Effector memory CD4-positive, alpha-beta T cell (primary cell): ENCODE data around the gene PAM.

Experiments
- DNase-seq, 3 donors: peaks; one replicate each; pipeline ENCODE4 v3.0.0-alpha.2; 2020
- H3K27ac ChIP-seq: 2 replicates; pipeline ENCODE4 v1.7.0; 2013; ENCODE audit warnings: mild to moderate bottlenecking, low read length, moderate library complexity; ENCODE audit not compliant: insufficient read depth, poor library complexity, severe bottlenecking
- H3K27me3 ChIP-seq: replicated peaks from 2 replicates; pipeline ENCODE4 v1.7.0; 2013; ENCODE audit warnings: mild to moderate bottlenecking, low read length; ENCODE audit not compliant: insufficient read depth, control insufficient read depth, poor library complexity, severe bottlenecking
- H3K36me3 ChIP-seq: 2 replicates; pipeline ENCODE4 v1.7.0; 2013; ENCODE audit warnings: mild to moderate bottlenecking, low read length, moderate library complexity; ENCODE audit not compliant: control insufficient read depth, insufficient read depth
- H3K4me1 ChIP-seq: 2 replicates; pipeline ENCODE4 v1.7.0; 2013; ENCODE audit warnings: low read length, mild to moderate bottlenecking; ENCODE audit not compliant: control insufficient read depth, insufficient read depth, poor library complexity, severe bottlenecking
- H3K4me3 ChIP-seq: 2 replicates; pipeline ENCODE4 v1.7.0; 2013; ENCODE audit warnings: low read length, low read depth, mild to moderate bottlenecking; ENCODE audit not compliant: insufficient read depth, poor library complexity, severe bottlenecking
- H3K9me3 ChIP-seq: 2 replicates; pipeline ENCODE4 v1.7.0; 2013; ENCODE audit warnings: mild to moderate bottlenecking, low read length, moderate library complexity; ENCODE audit not compliant: control insufficient read depth

Gene PAM

GRCh38 chr5:102801371-102801770 is 46.3 kb downstream of the PAM start:
- H3K4me3 ChIP-seq, result no peak overlapping the region
- peaks cover 5% of the 10 kb centered on the region for H3K4me1 ChIP-seq
- H3K9me3 ChIP-seq, result no peaks in the 10 kb centered on the region
- no peaks in the 10 kb centered on the region for H3K27me3 ChIP-seq
- no peak overlapping the region for H3K27ac ChIP-seq
- DNase-seq, result peak in 1 of 3 donors; percentile 4
- H3K36me3 ChIP-seq, result no peaks in the 10 kb centered on the region

GRCh38 chr5:102802708-102803458 is 47.8 kb downstream of the PAM start:
- DNase-seq, result no peak
- Histone ChIP-seq H3K36me3 (no peaks in the 10 kb centered on the region), H3K27me3 (no peaks in the 10 kb centered on the region), H3K27ac (no peak overlapping the region), H3K9me3 (no peaks in the 10 kb centered on the region), H3K4me3 (no peak overlapping the region), H3K4me1 (peaks cover 5% of the 10 kb centered on the region)

GRCh38 chr5:102807878-102808502 is 52.9 kb downstream of the PAM start:
- no peaks in the 10 kb centered on the region for H3K4me1 ChIP-seq
- H3K9me3 ChIP-seq, result no peaks in the 10 kb centered on the region
- H3K27ac ChIP-seq, result no peak overlapping the region
- DNase-seq, result no peak
- H3K4me3 ChIP-seq, result no peak overlapping the region
- H3K36me3 ChIP-seq, result no peaks in the 10 kb centered on the region
- no peaks in the 10 kb centered on the region for H3K27me3 ChIP-seq

- no peaks in the 10 kb centered on the region for H3K27me3 ChIP-seq
- H3K36me3 ChIP-seq, result no peaks in the 10 kb centered on the region
- H3K4me3 ChIP-seq, result no peak overlapping the region
- H3K9me3 ChIP-seq, result no peaks in the 10 kb centered on the region
- no peak overlapping the region for H3K27ac ChIP-seq
- no peaks in the 10 kb centered on the region for H3K4me1 ChIP-seq
- DNase-seq, result no peak
These were observed 53.9 kb downstream of the PAM start for GRCh38 chr5:102809033-102809432.

GRCh38 chr5:102811972-102812371 is 56.9 kb downstream of the PAM start:
- Histone ChIP-seq H3K27ac (no peak overlapping the region), H3K4me1 (no peaks in the 10 kb centered on the region), H3K9me3 (no peaks in the 10 kb centered on the region), H3K4me3 (no peak overlapping the region), H3K27me3 (no peaks in the 10 kb centered on the region), H3K36me3 (no peaks in the 10 kb centered on the region)
- DNase-seq, result no peak

GRCh38 chr5:102813740-102814139 is 58.6 kb downstream of the PAM start:
- Histone ChIP-seq H3K36me3 (no peaks in the 10 kb centered on the region), H3K4me1 (no peaks in the 10 kb centered on the region), H3K27ac (no peak overlapping the region), H3K4me3 (no peak overlapping the region), H3K9me3 (no peaks in the 10 kb centered on the region), H3K27me3 (no peaks in the 10 kb centered on the region)
- no peak for DNase-seq

GRCh38 chr5:102815084-102815483 is 60.0 kb downstream of the PAM start:
- Histone ChIP-seq H3K27ac (no peak overlapping the region), H3K4me1 (no peaks in the 10 kb centered on the region), H3K4me3 (no peak overlapping the region), H3K27me3 (no peaks in the 10 kb centered on the region), H3K36me3 (no peaks in the 10 kb centered on the region), H3K9me3 (no peaks in the 10 kb centered on the region)
- no peak for DNase-seq

GRCh38 chr5:102815540-102816332 is 60.6 kb downstream of the PAM start:
- H3K27me3 ChIP-seq, result no peaks in the 10 kb centered on the region
- no peak overlapping the region for H3K27ac ChIP-seq
- H3K9me3 ChIP-seq, result no peaks in the 10 kb centered on the region
- no peaks in the 10 kb centered on the region for H3K36me3 ChIP-seq
- H3K4me3 ChIP-seq, result no peak overlapping the region
- no peaks in the 10 kb centered on the region for H3K4me1 ChIP-seq
- DNase-seq, result no peak

GRCh38 chr5:102818345-102818744 is 63.2 kb downstream of the PAM start:
- no peak for DNase-seq
- H3K4me3 ChIP-seq, result no peak overlapping the region
- no peaks in the 10 kb centered on the region for H3K27me3 ChIP-seq
- no peaks in the 10 kb centered on the region for H3K4me1 ChIP-seq
- no peak overlapping the region for H3K27ac ChIP-seq
- H3K9me3 ChIP-seq, result no peaks in the 10 kb centered on the region
- no peaks in the 10 kb centered on the region for H3K36me3 ChIP-seq

DNA sequence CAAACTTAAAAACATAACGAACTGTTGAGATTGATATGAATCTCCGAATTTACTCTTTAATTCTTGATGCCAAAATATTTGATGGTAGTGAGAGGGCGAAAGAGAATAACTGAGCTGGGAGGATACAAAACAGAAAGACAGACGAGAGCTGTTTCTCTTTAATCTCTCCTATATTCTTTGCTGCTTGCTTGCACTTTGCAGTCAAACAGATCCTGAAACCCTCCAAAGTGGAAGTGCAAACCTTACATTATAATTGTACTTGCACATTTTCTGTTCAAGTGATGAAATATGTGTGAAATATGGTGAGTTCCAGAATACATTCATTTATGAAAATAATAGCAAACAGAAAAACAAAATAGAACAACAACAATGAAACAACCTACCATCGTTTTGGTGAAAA is 63.8 kb downstream of the PAM start:
- no peaks in the 10 kb centered on the region for H3K4me1 ChIP-seq
- DNase-seq, result no peak
- H3K36me3 ChIP-seq, result no peaks in the 10 kb centered on the region
- no peaks in the 10 kb centered on the region for H3K9me3 ChIP-seq
- H3K27ac ChIP-seq, result no peak overlapping the region
- no peaks in the 10 kb centered on the region for H3K27me3 ChIP-seq
- H3K4me3 ChIP-seq, result no peak overlapping the region
